BE2C (cell line): Measurements from ENCODE around the gene WLS.
A peak's percentile ranks its signal among the peaks of the same experiment; 100 is the strongest.

Source experiments
- DNase-seq: peaks from one replicate; pipeline ENCODE4 v3.0.0-alpha.2; 2020
- H3K27me3 ChIP-seq: fragments of 250-450 bp; sonication (Bioruptor Pico); 2 replicates; pipeline ENCODE4 v1.5.1; 2020; ENCODE audit warnings: mild to moderate bottlenecking
- H3K36me3 ChIP-seq: fragments of 250-450 bp; sonication (Bioruptor Pico); 2 replicates; pipeline ENCODE4 v1.5.1; 2020; ENCODE audit warnings: mild to moderate bottlenecking
- H3K4me1 ChIP-seq: fragments of 250-450 bp; sonication (Bioruptor Pico); 2 replicates; pipeline ENCODE4 v1.5.1; 2020
- H3K4me3 ChIP-seq: 2 replicates; pipeline ENCODE4 v1.5.1; 2011; ENCODE audit warnings: low read depth, low read length
- H3K9me3 ChIP-seq: fragments of 250-450 bp; sonication (Bioruptor Pico); 2 replicates; pipeline ENCODE4 v1.5.1; 2020
- TF ChIP-seq, protein P1 (sequence below): IDR thresholded peaks from 2 replicates; pipeline ENCODE4 v1.5.1; 2012; ENCODE audit warnings: mild to moderate bottlenecking, low read depth, low read length

Gene WLS

DNA sequence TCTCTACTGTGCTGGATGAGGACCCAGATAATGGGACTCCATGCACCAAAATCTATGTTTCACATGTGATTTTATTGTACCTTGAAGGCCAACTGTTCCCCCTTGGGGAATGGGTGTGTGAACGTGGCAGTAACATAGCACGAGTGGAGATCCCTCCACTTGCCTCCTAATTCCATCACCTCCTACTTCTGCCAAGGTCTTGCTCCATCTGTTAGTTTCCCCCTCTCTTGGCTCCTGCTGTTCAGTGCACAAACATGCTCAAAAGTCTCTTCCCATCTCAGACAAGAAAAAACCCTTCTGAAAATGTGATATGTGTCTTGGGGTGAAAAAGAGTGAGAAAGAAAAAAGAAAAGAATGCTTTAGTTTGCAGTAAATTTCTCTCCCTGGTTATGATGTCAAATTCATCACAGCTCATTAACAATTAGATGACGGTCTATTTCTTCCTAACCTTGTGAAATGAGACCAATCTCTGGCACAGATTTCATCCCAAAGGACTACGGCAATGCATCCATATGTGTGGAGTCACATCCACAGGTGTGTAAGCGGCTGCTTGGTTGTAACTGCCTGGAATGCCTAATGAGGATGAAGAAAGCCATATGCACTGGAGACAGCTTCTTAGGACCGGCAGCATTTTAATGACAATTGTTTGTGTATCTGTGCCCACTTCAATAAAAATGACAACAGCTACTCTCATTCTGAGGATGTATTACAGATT, 102.6 kb downstream of the WLS start:
- TF ChIP-seq, protein P1, sequence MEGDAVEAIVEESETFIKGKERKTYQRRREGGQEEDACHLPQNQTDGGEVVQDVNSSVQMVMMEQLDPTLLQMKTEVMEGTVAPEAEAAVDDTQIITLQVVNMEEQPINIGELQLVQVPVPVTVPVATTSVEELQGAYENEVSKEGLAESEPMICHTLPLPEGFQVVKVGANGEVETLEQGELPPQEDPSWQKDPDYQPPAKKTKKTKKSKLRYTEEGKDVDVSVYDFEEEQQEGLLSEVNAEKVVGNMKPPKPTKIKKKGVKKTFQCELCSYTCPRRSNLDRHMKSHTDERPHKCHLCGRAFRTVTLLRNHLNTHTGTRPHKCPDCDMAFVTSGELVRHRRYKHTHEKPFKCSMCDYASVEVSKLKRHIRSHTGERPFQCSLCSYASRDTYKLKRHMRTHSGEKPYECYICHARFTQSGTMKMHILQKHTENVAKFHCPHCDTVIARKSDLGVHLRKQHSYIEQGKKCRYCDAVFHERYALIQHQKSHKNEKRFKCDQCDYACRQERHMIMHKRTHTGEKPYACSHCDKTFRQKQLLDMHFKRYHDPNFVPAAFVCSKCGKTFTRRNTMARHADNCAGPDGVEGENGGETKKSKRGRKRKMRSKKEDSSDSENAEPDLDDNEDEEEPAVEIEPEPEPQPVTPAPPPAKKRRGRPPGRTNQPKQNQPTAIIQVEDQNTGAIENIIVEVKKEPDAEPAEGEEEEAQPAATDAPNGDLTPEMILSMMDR, result no peak
- no peaks in the 10 kb centered on the region for H3K36me3 ChIP-seq
- H3K4me3 ChIP-seq, result no peak overlapping the region
- no peak for DNase-seq
- H3K27me3 ChIP-seq, result no peaks in the 10 kb centered on the region
- H3K9me3 ChIP-seq, result no peaks in the 10 kb centered on the region
- H3K4me1 ChIP-seq, result no peaks in the 10 kb centered on the region

GRCh38 chr1:68128820-68129219, 103.5 kb downstream of the WLS start:
- H3K4me1 ChIP-seq, result no peaks in the 10 kb centered on the region
- DNase-seq, result no peak
- H3K4me3 ChIP-seq, result no peak overlapping the region
- H3K9me3 ChIP-seq, result no peaks in the 10 kb centered on the region
- no peaks in the 10 kb centered on the region for H3K36me3 ChIP-seq
- TF ChIP-seq, protein P1, result no peak
- no peaks in the 10 kb centered on the region for H3K27me3 ChIP-seq

DNA sequence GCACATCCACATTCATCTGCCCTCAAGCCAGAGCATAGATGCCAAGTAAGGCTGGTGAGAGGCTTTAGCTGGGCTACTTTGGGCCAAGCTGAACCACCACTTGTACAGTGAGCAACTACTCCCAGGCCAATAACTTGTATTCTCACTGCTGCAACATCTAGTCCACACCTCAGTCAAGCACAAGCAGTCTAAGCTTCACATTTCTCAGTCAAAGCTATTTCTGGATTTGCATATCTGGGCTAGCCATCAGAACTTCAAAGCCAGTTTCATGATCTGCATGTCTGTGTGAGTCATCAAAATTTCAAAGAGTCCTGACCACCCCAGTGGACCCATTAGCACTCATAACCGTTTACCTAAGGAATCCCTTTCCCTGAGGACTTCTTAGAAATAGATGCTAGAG, 104.2 kb downstream of the WLS start:
- no peaks in the 10 kb centered on the region for H3K9me3 ChIP-seq
- DNase-seq, result no peak

DNA sequence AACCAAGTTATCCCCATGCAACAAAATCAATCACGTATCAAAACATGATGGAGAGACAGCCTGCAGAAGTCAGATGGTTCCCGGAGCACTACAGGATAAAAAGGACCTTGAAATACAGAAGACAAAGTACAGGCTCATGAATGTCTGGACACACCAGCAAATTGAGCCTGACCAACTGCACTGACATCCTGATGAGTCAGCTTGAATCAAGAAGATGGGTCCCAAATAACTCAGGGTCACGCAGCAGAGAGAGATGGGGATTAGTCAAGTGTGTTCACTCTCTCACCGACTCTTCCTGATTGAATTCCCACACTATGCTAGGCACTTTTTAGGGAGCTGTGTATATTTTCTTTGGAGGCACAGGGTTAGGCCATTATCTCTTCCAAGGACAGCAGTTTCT, 110.8 kb downstream of the WLS start:
- Histone ChIP-seq H3K36me3 (no peaks in the 10 kb centered on the region), H3K9me3 (no peaks in the 10 kb centered on the region), H3K27me3 (no peaks in the 10 kb centered on the region), H3K4me1 (no peaks in the 10 kb centered on the region), H3K4me3 (no peak overlapping the region)
- no peak for DNase-seq
- TF ChIP-seq, protein P1, result no peak

More for the DNA sequence above, 104.2 kb downstream of the WLS start:
- TF ChIP-seq, protein P1, result no peak
- Histone ChIP-seq H3K4me3 (no peak overlapping the region), H3K36me3 (no peaks in the 10 kb centered on the region), H3K27me3 (no peaks in the 10 kb centered on the region), H3K4me1 (no peaks in the 10 kb centered on the region)

DNA sequence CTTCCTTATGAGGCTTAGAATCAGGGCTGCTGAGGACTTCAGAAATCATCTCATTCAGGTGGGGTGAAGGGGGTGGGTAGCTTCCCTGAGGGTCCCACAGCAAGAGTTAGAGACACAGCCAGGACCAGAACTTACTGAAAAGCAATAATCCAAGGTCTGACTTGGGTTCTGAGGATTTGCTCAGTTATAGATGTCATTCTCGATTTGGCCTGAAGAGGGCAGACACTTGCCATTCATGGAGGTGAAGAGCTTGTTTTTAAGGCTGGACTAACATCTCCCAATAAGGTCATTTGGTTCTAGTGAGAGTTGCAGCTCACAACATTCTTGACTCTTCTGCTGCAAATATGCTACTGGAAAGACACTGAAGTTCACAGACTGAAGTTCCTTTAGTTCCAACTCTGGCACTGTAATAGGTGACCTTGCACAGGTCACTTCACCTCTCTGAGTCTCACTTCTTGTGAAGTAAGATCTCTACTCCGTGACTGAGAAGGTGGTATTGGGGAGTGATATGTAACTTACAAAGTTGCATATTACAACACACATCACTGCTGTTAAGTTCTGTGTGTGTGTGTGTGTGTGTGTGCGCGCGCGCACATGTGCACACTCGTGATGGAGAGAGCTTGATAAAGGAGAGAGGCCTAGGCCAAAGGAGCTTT, 112.1 kb downstream of the WLS start:
- no peaks in the 10 kb centered on the region for H3K4me1 ChIP-seq
- H3K4me3 ChIP-seq, result no peak overlapping the region
- DNase-seq, result peak; percentile 24
- no peaks in the 10 kb centered on the region for H3K36me3 ChIP-seq
- H3K27me3 ChIP-seq, result no peaks in the 10 kb centered on the region
- TF ChIP-seq, protein P1, result peak; percentile 67
- no peaks in the 10 kb centered on the region for H3K9me3 ChIP-seq

DNA sequence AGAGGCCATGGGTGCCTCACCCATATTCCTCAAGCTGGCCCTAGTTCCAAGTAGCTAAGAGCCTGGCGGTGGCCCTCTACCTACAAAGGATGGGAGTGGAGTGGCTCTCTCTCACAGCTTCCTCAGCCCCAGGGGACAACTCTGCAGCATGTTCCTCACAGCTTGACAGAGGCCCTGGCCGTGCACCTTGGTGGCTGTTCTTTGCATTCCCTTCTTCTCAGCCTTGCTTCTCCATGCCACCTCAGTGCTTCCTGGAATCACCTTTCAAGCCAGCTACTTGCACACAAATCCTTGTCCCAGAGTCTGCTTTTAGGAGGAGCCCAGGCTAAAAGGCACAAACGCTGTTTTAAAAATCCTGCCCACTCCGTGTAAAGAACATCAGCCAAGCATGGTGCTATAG, 112.9 kb downstream of the WLS start:
- DNase-seq, result no peak
- Histone ChIP-seq H3K27me3 (no peaks in the 10 kb centered on the region), H3K9me3 (no peaks in the 10 kb centered on the region), H3K36me3 (no peaks in the 10 kb centered on the region), H3K4me3 (no peak overlapping the region), H3K4me1 (no peaks in the 10 kb centered on the region)
- TF ChIP-seq, protein P1, result no peak
